SK-N-SH treated with all-trans-retinoic acid at 6 μM for 48 hours (cell line): ENCODE measurements around the gene PPP1R12A.
A peak's percentile ranks its signal among the peaks of the same experiment; 100 is the strongest.

Source experiments
- ATAC-seq: fragments of 200-7000 bp; cut with Tn5 transposase; 3 replicates; pipeline ENCODE4 v1.9.1; 2020; ENCODE audit warnings: mild to moderate bottlenecking, moderate library complexity
- ARNTL ChIP-seq: fragments of 450-650 bp; formaldehyde crosslinking; IDR thresholded peaks from 2 replicates; pipeline ENCODE4 v1.5.0; 2020; ENCODE audit warnings: low read depth, mild to moderate bottlenecking, moderate library complexity, borderline replicate concordance
- BACH2 ChIP-seq: fragments of 250-450 bp; sonication (Bioruptor Pico); IDR thresholded peaks from 2 replicates; pipeline ENCODE4 v1.9.0; 2021; ENCODE audit warnings: mild to moderate bottlenecking, borderline replicate concordance
- CSDC2 ChIP-seq: fragments of 250-450 bp; sonication (Bioruptor Pico); IDR thresholded peaks from 2 replicates; pipeline ENCODE4 v1.5.0; 2020; ENCODE audit warnings: mild to moderate bottlenecking, moderate library complexity
- CSRNP3 ChIP-seq: fragments of 250-450 bp; sonication (Bioruptor Pico); IDR thresholded peaks from 2 replicates; pipeline ENCODE4 v1.5.1; 2021; ENCODE audit warnings: mild to moderate bottlenecking, moderate library complexity
- ESRRG ChIP-seq: fragments of 250-450 bp; sonication (Bioruptor Pico); IDR thresholded peaks from 2 replicates; pipeline ENCODE4 v1.6.1; 2021; ENCODE audit warnings: mild to moderate bottlenecking
- GLIS3 ChIP-seq: fragments of 250-450 bp; sonication (Bioruptor Pico); IDR thresholded peaks from 2 replicates; pipeline ENCODE4 v1.5.0; 2020; ENCODE audit warnings: mild to moderate bottlenecking, moderate library complexity
- ISL1 ChIP-seq: fragments of 250-450 bp; sonication (Bioruptor Pico); IDR thresholded peaks from 2 replicates; pipeline ENCODE4 v2.1.2; 2022; ENCODE audit warnings: mild to moderate bottlenecking, moderate library complexity
- OSR1 ChIP-seq: fragments of 250-450 bp; sonication (Bioruptor Pico); IDR thresholded peaks from 2 replicates; pipeline ENCODE4 v1.8.0; 2022; ENCODE audit warnings: moderate library complexity, mild to moderate bottlenecking, inconsistent platforms
- PATZ1 ChIP-seq: fragments of 250-450 bp; sonication (Bioruptor Pico); IDR thresholded peaks from 2 replicates; pipeline ENCODE4 v1.8.0; 2020; ENCODE audit warnings: mild to moderate bottlenecking, moderate library complexity, borderline replicate concordance
- PPARA ChIP-seq: fragments of 250-450 bp; sonication (Bioruptor Pico); IDR thresholded peaks from 2 replicates; pipeline ENCODE4 v1.5.0; 2020; ENCODE audit warnings: mild to moderate bottlenecking, borderline replicate concordance
- RARB ChIP-seq: fragments of 250-450 bp; sonication (Bioruptor Pico); IDR thresholded peaks from 2 replicates; pipeline ENCODE4 v1.8.0; 2021; ENCODE audit warnings: mild to moderate bottlenecking, moderate library complexity
- SNAI2 ChIP-seq: fragments of 250-450 bp; sonication (Bioruptor Pico); IDR thresholded peaks from 2 replicates; pipeline ENCODE4 v1.5.0; 2020; ENCODE audit warnings: mild to moderate bottlenecking, moderate library complexity
- TCF4 ChIP-seq: fragments of 250-450 bp; sonication (Bioruptor Pico); IDR thresholded peaks from 2 replicates; pipeline ENCODE4 v1.8.0; 2021; ENCODE audit warnings: mild to moderate bottlenecking, moderate library complexity, borderline replicate concordance
- TOX ChIP-seq: fragments of 250-450 bp; sonication (Bioruptor Pico); IDR thresholded peaks from 2 replicates; pipeline ENCODE4 v1.8.0; 2021; ENCODE audit warnings: mild to moderate bottlenecking, moderate library complexity, borderline replicate concordance
- TSHZ2 ChIP-seq: fragments of 250-450 bp; sonication (Bioruptor Pico); IDR thresholded peaks from 2 replicates; pipeline ENCODE4 v1.5.0; 2020; ENCODE audit warnings: mild to moderate bottlenecking, moderate library complexity
- ZC3H10 ChIP-seq: fragments of 250-450 bp; sonication (Bioruptor Pico); IDR thresholded peaks from 2 replicates; pipeline ENCODE4 v1.5.1; 2021; ENCODE audit warnings: mild to moderate bottlenecking, moderate library complexity
- ZFP3 ChIP-seq: fragments of 250-450 bp; sonication (Bioruptor Pico); IDR thresholded peaks from 2 replicates; pipeline ENCODE4 v1.5.0; 2020; ENCODE audit warnings: mild to moderate bottlenecking, moderate library complexity
- ZFP30 ChIP-seq: fragments of 450-650 bp; formaldehyde crosslinking; IDR thresholded peaks from 2 replicates; pipeline ENCODE4 v1.5.0; 2022; ENCODE audit warnings: mild to moderate bottlenecking, moderate library complexity
- ZNF565 ChIP-seq: fragments of 450-650 bp; formaldehyde crosslinking; conservative IDR thresholded peaks from 2 replicates; pipeline ENCODE4 v1.5.0; 2020; ENCODE audit warnings: low read depth, mild to moderate bottlenecking, moderate library complexity
- ZNF70 ChIP-seq: fragments of 450-650 bp; formaldehyde crosslinking; IDR thresholded peaks from 2 replicates; pipeline ENCODE4 v1.5.0; 2020; ENCODE audit warnings: mild to moderate bottlenecking, moderate library complexity
- ZNF8 ChIP-seq: fragments of 450-650 bp; formaldehyde crosslinking; IDR thresholded peaks from 2 replicates; pipeline ENCODE4 v1.5.0; 2020; ENCODE audit warnings: mild to moderate bottlenecking, moderate library complexity
- TF ChIP-seq, protein P1 (sequence below): fragments of 250-450 bp; sonication (Bioruptor Pico); IDR thresholded peaks from 2 replicates; pipeline ENCODE4 v1.5.1; 2020; ENCODE audit warnings: low read depth, mild to moderate bottlenecking, moderate library complexity
- TF ChIP-seq, protein P2 (sequence below): fragments of 250-450 bp; sonication (Bioruptor Pico); IDR thresholded peaks from 2 replicates; pipeline ENCODE4 v1.8.0; 2021; ENCODE audit warnings: low read depth, mild to moderate bottlenecking, moderate library complexity, borderline replicate concordance

The PPP1R12A gene

DNA sequence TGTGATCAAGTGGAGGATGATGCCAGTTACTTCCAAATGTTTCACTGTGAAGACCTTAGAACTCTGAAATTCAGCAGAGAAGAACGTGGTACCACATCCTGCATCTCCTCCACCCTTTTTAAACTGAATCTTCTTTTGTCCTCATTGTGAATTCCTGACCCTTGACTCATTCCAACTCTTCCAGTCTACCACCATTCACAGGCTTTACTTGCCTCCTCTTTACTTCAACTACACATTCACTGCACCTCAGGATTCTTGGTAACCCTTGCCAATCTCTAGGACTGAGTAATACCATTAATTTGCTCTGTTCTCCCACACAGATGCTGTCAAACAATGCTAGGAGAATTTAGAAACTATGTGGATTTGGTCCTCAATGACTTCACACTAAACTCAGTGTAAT, 37.3 kb downstream of the PPP1R12A start:
- peak; percentile 92 for ATAC-seq

GRCh38 chr12:79895804-79896203, 39.1 kb downstream of the PPP1R12A start:
- no peak; the same call in 2 of the 3 replicates for ATAC-seq
- TF ChIP-seq TCF4: no peak
- TF ChIP-seq TSHZ2 (CRISPR knock-in tag): no peak
- no peak for TF ChIP-seq ISL1 (CRISPR knock-in tag)

More for the DNA sequence above, 37.3 kb downstream of the PPP1R12A start:
- no peak for TF ChIP-seq ZC3H10
- no peak for TF ChIP-seq SNAI2 (CRISPR knock-in tag)
- TF ChIP-seq, protein P1, sequence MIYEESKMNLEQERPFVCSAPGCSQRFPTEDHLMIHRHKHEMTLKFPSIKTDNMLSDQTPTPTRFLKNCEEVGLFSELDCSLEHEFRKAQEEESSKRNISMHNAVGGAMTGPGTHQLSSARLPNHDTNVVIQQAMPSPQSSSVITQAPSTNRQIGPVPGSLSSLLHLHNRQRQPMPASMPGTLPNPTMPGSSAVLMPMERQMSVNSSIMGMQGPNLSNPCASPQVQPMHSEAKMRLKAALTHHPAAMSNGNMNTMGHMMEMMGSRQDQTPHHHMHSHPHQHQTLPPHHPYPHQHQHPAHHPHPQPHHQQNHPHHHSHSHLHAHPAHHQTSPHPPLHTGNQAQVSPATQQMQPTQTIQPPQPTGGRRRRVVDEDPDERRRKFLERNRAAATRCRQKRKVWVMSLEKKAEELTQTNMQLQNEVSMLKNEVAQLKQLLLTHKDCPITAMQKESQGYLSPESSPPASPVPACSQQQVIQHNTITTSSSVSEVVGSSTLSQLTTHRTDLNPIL: no peak
- no peak for TF ChIP-seq PPARA (CRISPR knock-in tag)
- no peak for TF ChIP-seq CSDC2
- no peak for TF ChIP-seq ZNF70
- no peak for TF ChIP-seq GLIS3 (CRISPR knock-in tag)
- 0 out of 2 replicates have a peak, but pooled peaks have one; percentile 48 for TF ChIP-seq ZFP3 (CRISPR knock-in tag)
- no peak for TF ChIP-seq TOX (CRISPR knock-in tag)
- TF ChIP-seq PATZ1: no peak
- no peak for TF ChIP-seq CSRNP3 (CRISPR knock-in tag)
- TF ChIP-seq ZFP30 (CRISPR knock-in tag): no peak
- TF ChIP-seq ZNF8 (CRISPR knock-in tag): no peak
- TF ChIP-seq RARB: no peak
- no peak for TF ChIP-seq ESRRG (CRISPR knock-in tag)
- TF ChIP-seq BACH2 (CRISPR knock-in tag): no peak
- TF ChIP-seq, protein P2, sequence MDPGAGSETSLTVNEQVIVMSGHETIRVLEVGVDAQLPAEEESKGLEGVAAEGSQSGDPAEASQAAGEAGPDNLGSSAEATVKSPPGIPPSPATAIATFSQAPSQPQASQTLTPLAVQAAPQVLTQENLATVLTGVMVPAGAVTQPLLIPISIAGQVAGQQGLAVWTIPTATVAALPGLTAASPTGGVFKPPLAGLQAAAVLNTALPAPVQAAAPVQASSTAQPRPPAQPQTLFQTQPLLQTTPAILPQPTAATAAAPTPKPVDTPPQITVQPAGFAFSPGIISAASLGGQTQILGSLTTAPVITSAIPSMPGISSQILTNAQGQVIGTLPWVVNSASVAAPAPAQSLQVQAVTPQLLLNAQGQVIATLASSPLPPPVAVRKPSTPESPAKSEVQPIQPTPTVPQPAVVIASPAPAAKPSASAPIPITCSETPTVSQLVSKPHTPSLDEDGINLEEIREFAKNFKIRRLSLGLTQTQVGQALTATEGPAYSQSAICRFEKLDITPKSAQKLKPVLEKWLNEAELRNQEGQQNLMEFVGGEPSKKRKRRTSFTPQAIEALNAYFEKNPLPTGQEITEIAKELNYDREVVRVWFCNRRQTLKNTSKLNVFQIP: no peak
- TF ChIP-seq ISL1 (CRISPR knock-in tag): 0 out of 2 replicates have a peak, but pooled peaks have one; percentile 22
- 0 out of 2 replicates have a peak, but pooled peaks have one; percentile 52 for TF ChIP-seq OSR1 (CRISPR knock-in tag)
- no peak for TF ChIP-seq TSHZ2 (CRISPR knock-in tag)
- no peak for TF ChIP-seq ZNF565 (CRISPR knock-in tag)
- no peak for TF ChIP-seq ARNTL (CRISPR knock-in tag)
